HG03571 (cell line): ENCODE results near the gene UBE2E3.
"Not testable (repeated sequence)": the region's sequence is repeated elsewhere in the genome, so short reads cannot be mapped to it uniquely, and the experiment has no call there.

Experiments used
- ATAC-seq: cut with Tn5 transposase; IDR thresholded peaks from one replicate; pipeline ENCODE4 v1.9.1; 2021; ENCODE audit not compliant: unreplicated experiment

UBE2E3 gene

GRCh38 chr2:181072486-181073235 is 92.3 kb downstream of the UBE2E3 start:
- ATAC-seq, result no peak

GRCh38 chr2:181073896-181074295 is 93.5 kb downstream of the UBE2E3 start:
- ATAC-seq, result no peak

- no peak for ATAC-seq
Observed at GRCh38 chr2:181074457-181074856, 94.1 kb downstream of the UBE2E3 start.

- no peak for ATAC-seq
Observed at GRCh38 chr2:181076658-181077057, 96.3 kb downstream of the UBE2E3 start.

GRCh38 chr2:181077128-181077709 is 96.8 kb downstream of the UBE2E3 start:
- ATAC-seq, result peak; percentile 88

GRCh38 chr2:181083140-181083539 is 102.7 kb downstream of the UBE2E3 start:
- ATAC-seq, result no peak

GRCh38 chr2:181085734-181086133 is 105.3 kb downstream of the UBE2E3 start:
- ATAC-seq, result no peak

GRCh38 chr2:181091920-181092319 is 111.5 kb downstream of the UBE2E3 start:
- not testable (repeated sequence) for ATAC-seq

- ATAC-seq, result no peak
Observed at GRCh38 chr2:181095486-181095885, 115.1 kb downstream of the UBE2E3 start.

- ATAC-seq, result no peak
Observed at GRCh38 chr2:181103659-181104058, 123.3 kb downstream of the UBE2E3 start.

GRCh38 chr2:181104512-181105115 is 124.2 kb downstream of the UBE2E3 start:
- no peak for ATAC-seq

GRCh38 chr2:181105562-181105961 is 125.2 kb downstream of the UBE2E3 start:
- no peak for ATAC-seq

GRCh38 chr2:181106229-181106628 is 125.8 kb downstream of the UBE2E3 start:
- ATAC-seq, result no peak

- peak; percentile 100 for ATAC-seq
Observed at GRCh38 chr2:181106789-181107627, 126.6 kb downstream of the UBE2E3 start.

GRCh38 chr2:181107628-181107945 is 127.2 kb downstream of the UBE2E3 start:
- ATAC-seq, result no peak

- no peak for ATAC-seq
Observed at GRCh38 chr2:181111059-181111458, 130.7 kb downstream of the UBE2E3 start.

- no peak for ATAC-seq
Observed at GRCh38 chr2:181112916-181113315, 132.5 kb downstream of the UBE2E3 start.
